GM18858 (cell line): ENCODE data around the gene KCNIP4.
A peak's percentile ranks its signal among the peaks of the same experiment; 100 is the strongest.

Experiments
- ATAC-seq: cut with Tn5 transposase; IDR thresholded peaks from one replicate; pipeline ENCODE4 v1.9.1; 2021; ENCODE audit not compliant: unreplicated experiment

The KCNIP4 gene

DNA sequence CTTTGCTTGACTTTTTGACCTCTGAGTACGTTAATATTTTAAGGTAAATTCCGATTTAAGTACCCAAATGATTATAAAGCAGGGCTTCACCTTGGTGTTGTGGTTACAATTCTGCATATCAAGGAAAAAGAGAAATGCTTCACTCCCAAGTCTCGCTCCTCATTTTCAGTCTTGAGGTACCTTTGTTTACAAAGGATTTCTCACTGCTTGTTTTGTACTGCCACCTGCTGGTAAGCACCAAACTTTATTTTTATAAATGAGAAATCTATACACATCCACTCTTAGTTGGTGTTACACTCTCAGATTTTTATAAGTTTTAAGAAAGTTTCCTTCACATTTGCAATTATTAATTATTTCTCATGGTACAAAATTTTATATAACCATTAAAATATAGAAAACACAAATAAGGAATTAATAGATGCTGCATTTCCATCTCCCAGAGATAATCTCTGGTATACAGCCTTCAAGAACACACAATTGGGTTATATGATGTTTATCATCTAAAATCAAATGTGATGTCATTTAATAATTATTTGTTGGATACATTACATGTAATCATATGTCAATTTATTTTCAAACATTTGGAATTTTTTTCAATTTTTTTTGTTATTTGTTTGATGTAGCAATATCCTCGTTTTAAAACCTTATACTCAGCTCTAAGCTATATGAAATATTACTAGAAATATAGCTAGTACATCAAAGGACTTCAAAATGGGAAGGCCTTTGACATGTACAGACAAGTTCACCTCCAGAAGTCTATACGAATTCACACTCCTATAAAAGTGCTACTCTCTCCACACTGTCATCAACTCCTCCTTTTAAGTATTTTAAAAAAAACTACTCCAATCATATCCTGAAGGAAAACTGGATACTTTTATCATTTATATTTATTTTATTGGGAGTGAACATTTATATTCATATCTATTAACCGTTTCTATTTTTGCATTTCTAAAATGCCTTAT, 179.9 kb downstream of the KCNIP4 start:
- ATAC-seq, result peak; percentile 60

DNA sequence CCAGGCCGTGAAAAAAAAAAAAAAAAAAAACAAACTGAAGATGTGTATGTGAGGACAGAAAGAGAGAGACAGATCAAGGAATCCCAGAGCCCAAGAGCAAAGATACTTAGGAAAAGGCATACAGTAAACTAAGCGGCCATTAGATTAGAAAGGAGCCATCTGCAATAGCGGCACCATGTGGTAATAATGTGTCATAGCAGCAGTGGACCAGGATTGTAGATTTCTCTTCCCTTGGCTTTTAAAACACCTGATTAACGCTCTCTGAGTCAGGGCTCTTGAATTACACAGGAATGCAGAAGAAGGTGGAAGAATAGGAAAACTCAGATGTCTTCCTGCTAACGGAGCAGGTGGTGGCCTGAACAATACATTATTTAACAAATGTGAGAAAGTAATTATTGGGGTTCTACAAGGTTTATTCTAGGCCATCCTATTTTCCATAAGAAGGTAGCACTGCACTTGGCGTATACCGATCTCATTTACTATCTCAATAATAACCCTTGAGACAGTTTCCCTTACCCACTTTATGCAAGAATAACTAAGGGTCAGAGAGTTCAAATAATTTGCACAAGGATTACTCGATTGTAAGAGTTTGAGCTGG, 182.7 kb downstream of the KCNIP4 start:
- peak; percentile 55 for ATAC-seq

DNA sequence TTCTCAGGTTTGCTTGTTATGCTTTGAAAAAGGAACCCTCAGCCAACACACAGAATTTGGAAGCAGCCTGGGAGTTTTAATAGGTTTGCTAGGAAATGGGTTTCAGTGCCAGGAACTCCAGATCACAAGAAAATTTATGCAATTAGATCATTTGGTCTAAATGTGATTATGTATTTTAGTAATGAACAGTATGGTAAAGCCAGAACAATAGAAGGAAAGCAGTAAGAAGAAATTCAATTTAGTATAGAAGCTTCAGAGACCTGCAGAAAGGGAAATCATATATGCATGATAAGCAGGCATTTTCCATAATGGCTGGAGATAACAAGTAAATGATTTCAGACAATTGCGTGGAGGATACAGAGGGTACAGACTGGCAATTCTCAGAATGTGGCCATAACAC, 184.7 kb downstream of the KCNIP4 start:
- no peak for ATAC-seq

DNA sequence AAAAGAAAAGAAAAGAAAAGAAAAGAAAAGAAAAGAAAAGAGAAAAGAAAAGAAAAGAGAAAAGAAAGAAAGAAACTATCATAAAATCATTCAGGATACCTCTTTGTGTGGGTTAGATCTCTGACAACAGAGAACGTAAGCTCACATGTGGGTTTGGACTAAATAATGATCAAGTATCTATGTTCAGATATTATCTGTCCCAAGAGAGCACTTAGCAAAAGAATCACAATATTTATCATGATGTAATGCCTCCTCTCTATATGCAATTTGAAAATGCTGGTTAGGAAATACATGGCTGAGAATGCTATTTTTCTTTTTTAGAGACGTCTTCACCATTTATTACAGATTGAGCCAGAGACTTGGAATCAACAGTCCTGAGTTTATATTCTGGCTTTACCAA, 191.3 kb downstream of the KCNIP4 start:
- ATAC-seq, result no peak

DNA sequence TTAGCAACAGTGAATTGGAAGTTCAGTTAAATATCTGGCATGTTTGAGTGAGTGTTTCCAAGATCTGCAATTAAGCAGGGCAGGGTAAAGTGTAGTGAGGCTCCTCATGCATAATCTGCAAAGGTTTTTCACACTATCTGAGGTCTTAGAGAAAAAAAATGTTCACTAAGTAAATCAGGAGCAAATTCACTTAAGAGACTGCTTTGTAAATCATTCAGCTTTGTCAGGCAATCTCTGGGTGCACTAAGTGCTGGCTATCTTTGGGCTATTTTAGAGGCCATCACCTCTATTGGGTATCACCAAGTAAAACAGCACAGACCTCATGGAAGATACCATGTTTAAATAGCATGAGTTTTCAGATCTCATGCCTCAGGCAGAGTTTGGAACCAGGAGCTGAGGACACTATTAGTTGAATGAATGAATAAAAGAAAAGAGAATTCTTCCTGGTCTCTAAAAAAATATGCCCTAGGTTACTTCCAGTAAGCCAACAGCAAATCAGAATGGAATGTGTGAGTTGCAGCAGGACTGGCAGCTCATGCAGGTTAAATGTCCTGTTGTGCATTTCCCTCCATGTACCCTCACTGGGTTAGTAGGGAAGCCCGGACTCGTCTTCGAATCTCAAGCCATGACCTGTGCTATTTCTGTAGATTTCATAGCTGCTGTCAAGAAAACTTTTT, 195.3 kb downstream of the KCNIP4 start:
- ATAC-seq, result no peak

DNA sequence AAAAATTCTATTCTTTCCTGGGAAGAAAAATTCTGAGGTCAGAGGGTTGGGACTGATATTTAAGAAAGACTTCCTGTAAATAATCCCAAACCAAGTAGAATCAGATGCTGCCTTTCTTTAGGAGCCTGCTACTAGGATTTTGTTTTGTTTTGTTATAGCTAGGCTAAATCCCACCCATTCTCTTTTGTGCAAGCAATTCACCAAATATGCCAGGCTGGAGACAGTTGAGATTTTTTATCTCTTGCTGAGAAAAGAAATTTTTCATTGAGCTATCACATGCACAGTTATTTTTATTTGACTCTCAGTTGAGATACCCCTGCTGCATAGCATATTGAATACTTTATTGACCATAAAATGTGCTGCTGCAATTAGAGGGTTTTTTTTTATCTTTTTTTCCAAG, 196.0 kb downstream of the KCNIP4 start:
- ATAC-seq, result no peak

DNA sequence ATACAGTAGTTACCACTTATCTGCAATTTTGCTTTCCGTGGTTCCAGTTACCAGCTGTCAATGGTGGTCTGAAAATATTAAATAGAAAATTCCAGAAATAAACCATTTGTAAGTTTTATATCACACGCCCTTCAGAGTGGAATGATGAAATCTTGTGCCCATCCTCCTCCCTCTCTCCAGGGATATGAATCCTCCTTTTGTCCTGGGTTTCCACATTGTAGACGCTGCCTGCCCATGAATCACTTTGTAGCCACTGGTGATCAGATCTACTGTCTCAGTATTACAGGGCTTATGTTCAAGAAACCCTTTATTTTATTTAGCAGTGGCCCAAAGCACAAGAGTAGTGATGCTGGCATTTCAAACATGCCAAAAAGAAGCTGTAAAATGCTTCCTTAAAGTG, 198.6 kb downstream of the KCNIP4 start:
- no peak for ATAC-seq

DNA sequence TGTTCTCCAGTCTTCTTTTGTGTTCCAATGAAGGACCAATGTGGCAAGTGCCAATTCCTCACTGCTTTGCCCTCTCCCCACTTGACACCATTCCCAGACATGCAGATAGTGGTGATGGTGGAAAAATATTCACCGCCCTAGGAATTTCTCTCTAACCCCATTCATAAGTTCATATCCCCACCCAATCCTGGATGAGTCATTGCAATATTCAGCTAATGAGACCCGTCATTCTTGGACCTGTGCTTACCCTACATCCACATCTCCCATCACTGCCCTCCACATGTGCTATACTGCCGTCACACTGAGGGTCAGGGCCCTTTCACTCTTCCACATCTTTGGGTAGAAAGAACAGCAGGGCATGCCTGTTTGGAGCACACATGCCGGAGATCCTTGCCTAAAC, 199.2 kb downstream of the KCNIP4 start:
- ATAC-seq, result no peak

DNA sequence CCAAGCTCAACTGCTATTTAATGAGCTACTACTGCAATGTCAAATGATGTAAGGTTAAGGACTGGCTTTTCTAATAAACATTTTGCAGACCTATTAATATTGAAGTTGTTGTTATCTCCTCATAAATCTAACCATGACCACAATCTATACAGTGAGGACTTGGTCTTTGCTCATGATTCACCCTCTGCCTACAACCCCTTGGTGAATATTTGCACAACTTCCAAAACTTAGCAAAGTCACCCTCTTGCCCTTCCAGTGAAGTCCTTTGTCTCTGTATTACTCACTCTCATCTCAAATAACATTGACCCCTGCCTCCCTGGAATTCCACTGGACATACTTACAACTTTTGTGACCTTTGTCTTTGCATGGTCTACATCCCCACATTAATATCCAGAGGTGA, 204.5 kb downstream of the KCNIP4 start:
- ATAC-seq, result no peak

DNA sequence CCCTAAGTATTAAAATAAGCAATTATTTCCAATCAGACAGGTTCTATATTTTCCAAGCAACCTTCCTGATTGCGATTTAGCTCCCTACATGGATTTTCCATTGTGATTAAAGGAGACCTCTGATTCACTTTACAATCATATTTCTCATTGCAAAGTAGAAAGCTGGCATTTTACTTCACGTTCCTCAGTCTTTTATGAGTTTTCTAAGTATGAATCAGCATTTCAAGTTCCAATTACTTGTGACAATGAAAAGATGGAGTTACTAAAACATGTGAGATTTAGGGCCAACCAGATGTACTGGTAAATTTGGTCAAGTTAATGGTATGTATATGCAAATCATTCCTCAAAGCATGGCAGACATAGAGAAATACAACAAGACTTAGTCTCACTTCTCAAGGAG, 206.2 kb downstream of the KCNIP4 start:
- no peak for ATAC-seq

DNA sequence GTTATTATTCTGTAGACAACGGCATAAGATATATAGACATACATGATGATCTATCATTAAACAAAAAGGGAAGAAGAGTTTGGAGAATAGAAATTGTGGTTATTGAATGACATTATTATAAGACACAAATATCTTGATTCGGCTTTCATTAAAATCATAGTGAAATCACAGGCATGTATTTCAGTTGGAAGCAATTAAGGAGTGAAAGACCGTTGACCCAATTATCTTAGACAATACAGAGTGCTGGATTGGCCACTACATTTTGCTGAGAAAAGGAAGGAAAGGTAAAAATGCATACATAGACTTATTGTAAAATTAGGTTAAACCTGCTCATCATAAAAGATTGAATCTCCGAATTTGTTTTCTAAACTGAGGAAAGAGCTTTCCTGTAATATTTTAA, 209.8 kb downstream of the KCNIP4 start:
- ATAC-seq, result no peak

DNA sequence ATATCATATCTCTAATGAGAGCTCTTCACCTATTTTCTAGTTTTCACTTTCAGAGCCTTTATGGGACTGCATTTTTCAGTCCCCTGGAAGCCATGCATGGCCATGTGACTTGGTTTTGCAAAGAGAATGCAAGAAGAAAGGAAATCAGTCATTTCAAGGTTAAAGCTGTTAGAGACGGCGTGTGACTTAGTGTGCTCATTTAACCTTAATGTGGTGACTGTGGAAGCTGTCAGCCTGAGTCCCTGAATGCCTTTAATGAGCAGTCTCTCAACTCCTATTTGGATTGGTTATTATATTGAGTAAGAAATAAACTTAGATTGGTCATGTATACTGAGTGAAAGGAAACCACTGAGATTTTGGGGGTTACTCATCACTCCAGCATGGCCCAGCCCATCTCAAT, 212.7 kb downstream of the KCNIP4 start:
- no peak for ATAC-seq

DNA sequence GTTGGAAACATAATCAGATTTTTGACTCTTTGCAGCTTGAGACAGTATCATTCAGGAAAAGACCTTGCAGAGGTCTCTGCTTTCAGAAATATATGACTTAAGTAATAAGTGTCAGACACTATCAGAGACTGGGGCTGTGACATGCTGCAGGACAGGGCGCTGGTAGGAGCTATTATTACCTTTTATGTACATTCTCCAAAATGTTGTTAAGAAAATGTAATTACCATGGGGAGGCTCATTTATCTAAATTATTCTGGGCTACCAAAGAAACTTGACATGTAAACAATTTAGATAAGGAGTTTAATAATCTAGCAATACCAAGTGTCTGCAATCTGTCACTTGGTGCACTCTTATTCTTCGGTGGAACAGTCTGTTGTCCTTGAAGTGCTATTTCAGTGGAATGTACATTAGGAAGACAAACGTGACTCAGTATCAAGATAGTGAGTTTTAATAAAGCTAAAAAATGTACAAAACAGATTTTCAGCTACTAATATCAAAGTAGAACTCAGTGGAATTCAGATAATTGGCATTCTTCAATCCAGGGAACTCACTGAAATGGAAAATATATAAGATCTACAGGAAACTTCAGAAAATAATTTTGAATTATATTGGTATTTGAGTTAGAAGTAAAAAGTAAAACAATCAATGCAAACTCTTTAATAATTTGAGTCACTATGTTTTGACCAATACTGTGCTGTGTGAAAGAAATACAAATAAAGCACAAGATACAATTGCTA, 214.5 kb downstream of the KCNIP4 start:
- no peak for ATAC-seq

DNA sequence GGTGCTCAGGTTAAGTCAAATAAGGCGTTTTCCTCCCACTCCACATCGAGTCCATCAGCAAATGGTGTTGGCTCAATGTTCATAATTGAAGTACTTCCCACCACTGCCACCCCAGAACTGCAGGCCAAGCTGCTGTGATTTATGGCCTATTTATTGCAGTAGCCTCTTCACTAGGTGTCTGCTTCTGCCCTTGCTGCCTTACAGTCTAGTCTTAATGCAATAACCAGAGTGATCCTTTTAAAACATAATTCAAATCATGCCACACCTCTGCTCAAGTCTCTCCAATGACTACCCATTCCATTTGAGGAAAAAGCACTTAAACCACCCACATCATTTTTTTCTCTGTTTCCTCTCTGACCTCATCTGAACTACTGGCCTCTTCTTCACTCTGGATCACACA, 220.3 kb downstream of the KCNIP4 start:
- ATAC-seq, result no peak

DNA sequence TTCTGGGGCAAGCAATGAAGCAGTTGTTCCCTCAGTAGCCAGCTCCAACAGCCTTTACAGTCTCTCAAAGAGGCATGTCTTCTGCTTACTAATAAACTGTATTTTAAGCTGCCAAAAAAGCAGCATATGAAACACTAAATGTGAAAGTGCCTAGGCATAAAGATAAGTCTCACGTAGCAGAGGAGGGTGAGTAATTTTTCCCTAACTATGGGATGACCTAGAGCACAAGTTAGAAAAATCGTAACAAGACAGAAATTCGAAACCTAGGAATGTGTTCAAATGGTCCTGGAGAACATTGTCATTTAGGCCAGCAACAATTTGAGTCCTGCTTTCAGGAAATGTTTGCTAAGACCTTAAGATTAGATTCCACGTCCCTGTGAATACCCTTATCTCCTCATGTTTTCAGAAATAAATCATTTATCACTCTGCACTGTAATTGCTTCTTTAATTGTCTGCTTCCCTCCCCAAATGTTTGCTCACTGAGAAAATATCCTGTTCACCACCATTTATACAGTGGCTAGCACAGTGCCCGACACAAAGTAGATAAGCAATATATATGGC, 222.2 kb downstream of the KCNIP4 start:
- ATAC-seq, result no peak

DNA sequence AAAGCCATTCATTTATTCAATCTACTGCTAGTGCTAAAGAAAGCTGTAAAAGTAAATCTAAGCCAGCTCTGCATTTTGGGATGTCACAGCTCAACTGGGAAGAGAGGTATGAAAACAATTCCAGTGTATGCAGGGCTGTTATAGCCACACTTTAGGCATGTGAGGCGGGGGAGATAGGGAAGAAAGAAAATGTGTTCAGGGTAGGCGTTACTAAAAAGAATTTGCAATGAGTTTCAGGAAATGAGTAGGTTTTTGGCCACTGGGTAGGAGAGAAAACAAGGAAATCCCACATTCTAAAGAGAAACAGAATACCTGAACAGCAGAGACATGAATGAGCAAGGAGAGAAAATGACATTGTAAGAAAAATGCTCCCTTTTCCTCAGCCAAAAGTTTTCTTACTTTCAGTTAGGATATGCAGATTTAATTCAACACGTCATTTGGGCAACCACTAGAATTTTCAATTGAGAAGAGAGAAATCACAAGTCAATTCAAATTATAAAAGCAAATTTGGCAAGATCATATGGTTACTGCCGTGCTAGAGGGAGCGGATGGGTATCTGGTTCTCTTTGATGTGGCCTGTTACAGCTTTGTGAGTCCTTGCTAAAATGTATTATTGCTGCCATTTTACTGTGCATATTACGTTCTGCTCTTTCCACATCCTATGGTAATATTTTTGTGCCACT, 226.3 kb downstream of the KCNIP4 start:
- ATAC-seq, result no peak

DNA sequence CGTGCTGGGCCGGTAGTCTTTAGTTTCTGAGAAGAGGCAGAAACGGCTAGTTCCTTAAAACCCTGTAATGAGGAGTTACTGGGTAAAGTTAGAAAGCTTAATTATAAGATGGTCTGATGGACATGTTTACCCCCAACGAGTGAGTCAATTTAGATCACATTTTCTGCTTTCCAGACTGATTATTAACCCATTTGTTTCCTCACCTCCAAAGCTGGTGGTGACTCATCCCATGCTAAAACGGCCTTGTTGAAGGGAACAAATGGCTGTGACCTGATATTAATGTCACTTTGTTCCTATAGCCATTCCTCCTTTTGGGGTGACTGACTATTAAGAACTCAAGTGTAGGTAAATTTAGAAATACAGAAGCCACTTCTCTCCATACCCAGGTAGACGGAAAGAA, 232.0 kb downstream of the KCNIP4 start:
- ATAC-seq, result no peak

DNA sequence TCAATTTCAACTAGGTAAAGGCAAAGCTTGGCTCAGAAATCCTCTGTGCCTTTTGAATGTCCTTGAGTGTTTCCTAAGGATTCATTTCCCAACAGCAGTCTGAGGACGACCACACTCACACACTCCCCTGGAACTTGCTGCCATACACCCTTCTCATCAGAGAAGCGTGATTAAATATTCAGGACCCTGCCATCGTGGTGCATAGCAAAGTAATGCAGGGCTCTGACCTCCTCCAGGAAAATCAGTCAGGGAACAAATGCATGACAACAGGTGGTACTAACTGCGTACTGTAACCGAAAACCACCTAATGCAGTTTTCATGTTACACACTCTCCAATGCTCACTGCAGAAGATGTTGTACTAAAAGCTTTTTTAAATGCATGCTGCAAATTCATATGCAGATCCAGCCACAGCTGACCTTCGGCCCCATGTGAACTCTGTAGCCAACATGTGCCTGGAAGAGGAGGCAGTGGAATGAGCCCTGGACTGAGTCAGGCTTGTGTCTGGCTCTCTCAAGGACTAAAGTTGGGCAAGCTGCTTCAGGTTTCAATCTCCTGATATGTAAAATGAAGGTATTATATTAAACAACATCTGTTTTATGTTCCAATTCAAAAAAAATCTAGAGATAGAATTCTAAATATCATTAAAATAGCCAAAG, 238.3 kb downstream of the KCNIP4 start:
- ATAC-seq, result no peak

DNA sequence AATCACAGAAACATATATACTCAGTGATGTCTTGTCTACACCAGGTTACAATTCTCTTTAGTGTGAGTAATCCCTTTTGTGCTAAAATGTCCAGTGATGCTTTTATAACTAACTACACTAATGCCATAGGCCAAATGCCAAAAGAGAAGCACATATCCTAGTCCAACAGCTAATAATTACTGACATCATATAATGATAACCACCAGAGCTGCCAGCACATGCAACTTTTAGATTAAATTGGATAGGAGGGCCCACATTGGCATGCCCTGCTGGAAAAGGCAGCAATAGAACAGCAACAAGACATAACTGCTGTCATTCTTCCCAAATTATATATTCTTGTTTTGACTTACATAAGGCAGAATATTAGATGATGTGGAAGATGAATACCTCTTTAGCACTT, 238.8 kb downstream of the KCNIP4 start:
- no peak for ATAC-seq

DNA sequence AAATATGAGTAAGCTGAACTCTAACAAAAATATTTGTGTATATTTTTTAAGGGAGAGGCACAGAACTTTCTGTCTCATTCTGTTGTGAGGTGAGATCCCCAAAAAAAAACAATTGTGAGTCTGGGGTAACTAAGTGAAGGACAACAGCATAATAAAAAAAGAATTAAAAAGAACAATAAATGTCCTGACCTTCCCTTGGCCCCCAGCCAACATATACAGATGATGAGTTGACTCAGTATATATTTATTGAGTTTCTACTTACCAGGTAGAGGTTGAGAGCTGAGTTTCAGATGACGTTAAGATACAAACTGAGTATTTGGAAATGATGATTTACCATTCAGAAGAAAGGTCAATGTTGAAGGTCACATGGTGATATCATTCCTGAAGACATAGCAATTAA, 239.5 kb downstream of the KCNIP4 start:
- no peak for ATAC-seq
